Peyer's patch (tissue), 4 donors: ENCODE measurements around the gene IL11RA. TPM values are rescaled to one million over a fixed set of nuclear protein-coding genes. Genes with fewer than 3 reads are reported as not detected.

Source experiments
- DNase-seq, 3 donors: peaks; one replicate each; pipeline ENCODE4 v3.0.0-alpha.2; 2017 to 2019
- H3K27ac ChIP-seq, 4 donors: fragments of 200-600 bp; sonication (generic); one replicate each; pipeline ENCODE4 v1.5.1; 2016 to 2019
- H3K27me3 ChIP-seq, 2 donors: fragments of 200-600 bp; sonication (generic); one replicate each; pipeline ENCODE4 v1.5.1; 2019
- H3K36me3 ChIP-seq, 3 donors: fragments of 200-600 bp; sonication (generic); one replicate each; pipeline ENCODE4 v1.5.1; 2016 to 2019
- H3K4me1 ChIP-seq, 4 donors: fragments of 200-600 bp; sonication (generic); one replicate each; pipeline ENCODE4 v1.5.1; 2016 to 2019
- H3K4me3 ChIP-seq, 4 donors: fragments of 200-600 bp; sonication (generic); 1 replicate in 3 of 4; 2 replicates in 1 of 4; pipeline ENCODE4 v1.5.1; 2016 to 2019; ENCODE audit warnings: mild to moderate bottlenecking in 1 of 4
- H3K9me3 ChIP-seq, 4 donors: fragments of 200-600 bp; sonication (generic); one replicate each; pipeline ENCODE4 v1.5.1; 2016 to 2019; ENCODE audit warnings: mild to moderate bottlenecking in 1 of 4
- CTCF ChIP-seq, 6 experiments: fragments of 450-650 bp in 4 of 6; fragments of 200-600 bp in 2 of 6; sonication (generic) in 1 of 6; IDR thresholded peaks; one replicate each; pipeline ENCODE4 v1.5.1; 2017 to 2019; ENCODE audit warnings: antibody characterized with exemption in 6 of 6, mild to moderate bottlenecking in 3 of 6, moderate library complexity in 1 of 6
- POLR2A ChIP-seq, 2 donors: fragments of 450-650 bp; IDR thresholded peaks; one replicate each; pipeline ENCODE4 v1.5.1; 2017; ENCODE audit warnings: antibody characterized with exemption in 2 of 2, mild to moderate bottlenecking in 2 of 2, moderate library complexity in 2 of 2
- total RNA-seq, 4 donors: library from RNA; depleted of rRNA; stranded (reverse); fragments of >200 nt; gene quantifications; one replicate each; pipeline ENCODE4 v1.1.0, GENCODE V29; 2016

IL11RA gene
- total RNA-seq, 4 donors from 2014 or later: 37.8 to 98.3 (median 58.0) TPM

GRCh38 chr9:34647651-34648050 lies 4.3 kb upstream of the IL11RA start:
- Histone ChIP-seq H3K9me3 (no peaks in the 10 kb centered on the region), H3K36me3 (peaks cover 0 to 25% (median 0%) of the 10 kb centered on the region in 3 donors), H3K27ac (peak overlapping the region; percentile 75 to 94 (median 88)), H3K4me1 (peaks cover 4 to 36% (median 15%) of the 10 kb centered on the region in 4 donors), H3K27me3 (no peaks in the 10 kb centered on the region), H3K4me3 (peak overlapping the region; percentile 69 to 83 (median 78))
- TF ChIP-seq POLR2A (IDR thresholded peaks at IDR 0.05) (no peak), CTCF (IDR thresholded peaks at IDR 0.05) (no peak)
- no peak for DNase-seq

GRCh38 chr9:34648673-34649072 lies 3.3 kb upstream of the IL11RA start:
- Histone ChIP-seq H3K27me3 (no peaks in the 10 kb centered on the region), H3K4me1 (peaks cover 4 to 46% (median 18%) of the 10 kb centered on the region in 4 donors), H3K4me3 (no peak overlapping the region), H3K9me3 (no peaks in the 10 kb centered on the region), H3K36me3 (peaks cover 0 to 25% (median 0%) of the 10 kb centered on the region in 3 donors), H3K27ac (no peak overlapping the region)
- DNase-seq: no peak
- TF ChIP-seq POLR2A (IDR thresholded peaks at IDR 0.05) (no peak), CTCF (IDR thresholded peaks at IDR 0.05) (no peak)

DNA sequence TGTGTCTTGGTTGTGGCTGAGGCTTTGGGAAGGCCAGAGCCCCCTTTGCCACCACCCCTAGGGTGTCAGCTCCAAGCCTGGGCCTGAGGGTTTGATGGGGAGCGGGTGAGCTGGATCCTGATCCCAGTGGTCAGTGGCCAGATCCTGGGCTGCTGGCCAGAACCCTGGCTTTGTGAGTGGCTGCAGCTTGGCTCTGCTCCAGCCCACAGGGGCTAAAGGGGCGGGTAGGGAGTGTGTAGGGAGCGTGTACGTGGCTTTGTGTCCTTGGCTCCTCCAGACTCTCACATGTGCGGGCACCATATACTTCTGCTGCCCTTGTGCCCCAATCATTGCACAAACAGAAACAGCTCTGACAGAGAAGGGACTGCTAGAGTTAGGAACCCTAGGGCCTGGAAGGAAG lies 1.2 kb upstream of the IL11RA start:
- TF ChIP-seq CTCF (IDR thresholded peaks at IDR 0.05): no peak
- TF ChIP-seq POLR2A (IDR thresholded peaks at IDR 0.05): no peak
- peaks cover 4 to 62% (median 18%) of the 10 kb centered on the region in 4 donors for H3K4me1 ChIP-seq
- no peak for DNase-seq
- H3K27me3 ChIP-seq: no peaks in the 10 kb centered on the region
- H3K27ac ChIP-seq: peak overlapping the region in 2 of 4 donors; percentile 84 to 91
- H3K36me3 ChIP-seq: peaks cover 0 to 25% (median 0%) of the 10 kb centered on the region in 3 donors
- H3K4me3 ChIP-seq: no peak overlapping the region
- no peaks in the 10 kb centered on the region for H3K9me3 ChIP-seq

GRCh38 chr9:34651321-34651720 lies 664 bp upstream of the IL11RA start:
- peaks cover 0 to 25% (median 0%) of the 10 kb centered on the region in 3 donors for H3K36me3 ChIP-seq
- peak overlapping the region; percentile 47 to 91 (median 81) for H3K27ac ChIP-seq
- no peaks in the 10 kb centered on the region for H3K9me3 ChIP-seq
- TF ChIP-seq CTCF (IDR thresholded peaks at IDR 0.05) (no peak), POLR2A (IDR thresholded peaks at IDR 0.05) (no peak)
- peaks cover 4 to 56% (median 16%) of the 10 kb centered on the region in 4 donors for H3K4me1 ChIP-seq
- DNase-seq: no peak
- no peaks in the 10 kb centered on the region for H3K27me3 ChIP-seq
- H3K4me3 ChIP-seq: peak overlapping the region in 2 of 4 donors; percentile 37 to 42

- peaks cover 0 to 25% (median 0%) of the 10 kb centered on the region in 3 donors for H3K36me3 ChIP-seq
- H3K27ac ChIP-seq: peak overlapping the region; percentile 47 to 91 (median 81)
- H3K4me1 ChIP-seq: peaks cover 4 to 51% (median 11%) of the 10 kb centered on the region in 4 donors
- H3K4me3 ChIP-seq: peak overlapping the region in 2 of 4 donors; percentile 37 to 42
- H3K27me3 ChIP-seq: no peaks in the 10 kb centered on the region
- no peak for DNase-seq
- no peaks in the 10 kb centered on the region for H3K9me3 ChIP-seq
- no peak for TF ChIP-seq POLR2A (IDR thresholded peaks at IDR 0.05)
Measured at GRCh38 chr9:34652602-34653000, 616 bp downstream of the IL11RA start.

DNA sequence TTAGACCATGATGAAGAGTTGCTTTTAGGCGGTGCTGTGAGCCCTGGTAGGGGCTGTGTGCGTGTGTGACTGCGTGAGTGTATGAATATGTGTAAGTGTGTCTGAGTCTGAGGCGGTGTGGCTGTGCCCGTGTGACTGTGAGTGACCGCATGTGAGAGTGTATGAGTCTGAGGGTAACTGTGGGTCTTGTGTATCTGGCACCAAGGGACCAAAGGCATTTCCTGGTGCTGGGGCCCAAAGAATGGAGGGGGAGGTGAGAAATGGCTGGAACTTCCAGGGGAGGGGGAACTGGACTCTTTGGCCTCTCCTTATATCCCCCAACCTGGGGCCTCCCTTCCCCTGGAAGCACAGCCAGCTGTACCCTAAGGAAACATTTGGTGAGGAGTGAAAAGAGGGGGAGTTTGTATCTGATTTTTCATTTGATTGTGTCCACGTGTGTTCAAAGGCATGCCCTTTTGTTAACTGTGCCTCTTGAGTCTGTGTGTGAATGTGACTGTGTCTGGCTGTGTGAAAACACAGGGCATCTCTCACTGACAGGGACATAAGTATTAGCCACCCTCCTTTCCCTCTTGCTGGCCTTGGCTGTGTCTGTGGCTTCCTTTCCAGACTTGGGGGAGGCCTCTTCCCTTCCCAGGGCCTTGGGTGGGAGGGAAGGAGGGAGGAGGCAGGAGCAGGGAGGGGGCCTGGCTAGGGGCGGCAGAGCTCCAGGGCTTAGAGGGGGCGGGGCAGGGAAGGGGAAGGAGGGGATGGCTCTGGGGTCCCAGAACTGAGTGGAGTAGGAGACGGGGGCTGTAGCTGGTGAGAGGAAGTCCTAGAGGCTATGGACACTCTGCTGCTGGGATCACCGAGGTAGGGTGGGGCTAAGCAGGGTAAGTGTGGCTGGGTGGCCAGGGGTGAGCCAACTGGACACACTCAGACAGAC lies 1.4 kb downstream of the IL11RA start:
- Histone ChIP-seq H3K9me3 (no peaks in the 10 kb centered on the region), H3K36me3 (peaks cover 0 to 21% (median 0%) of the 10 kb centered on the region in 3 donors), H3K27me3 (no peaks in the 10 kb centered on the region), H3K4me3 (no peak overlapping the region), H3K4me1 (peaks cover 0 to 42% (median 6%) of the 10 kb centered on the region in 4 donors), H3K27ac (peak overlapping the region in 2 of 4 donors; percentile 84 to 91)
- TF ChIP-seq POLR2A (IDR thresholded peaks at IDR 0.05) (no peak), CTCF (IDR thresholded peaks at IDR 0.05) (no peak)
- DNase-seq: no peak
